Measurements from ENCODE around the gene TRIM44. TPM values are rescaled to one million over a fixed set of nuclear protein-coding genes. Genes with fewer than 3 reads are reported as not detected.

TRIM44 gene
- total and polyA plus RNA-seq, 2 donors: 7.4 to 18.7 TPM

- Histone ChIP-seq H3K4me3 (ENCODE audit: low read length in 2 of 2) (no peak overlapping the region), H3K9me3 (ENCODE audit: control insufficient read depth in 2 of 2, insufficient read depth in 1 of 2, low read length in 1 of 2) (no peaks in the 10 kb centered on the region), H3K36me3 (ENCODE audit: control insufficient read depth in 2 of 2, insufficient read depth in 2 of 2, low read length in 1 of 2) (no peaks in the 10 kb centered on the region), H3K27ac (ENCODE audit: low read depth in 1 of 2, low read length in 1 of 2) (no peak overlapping the region), H3K4me1 (ENCODE audit: control insufficient read depth in 2 of 2, insufficient read depth in 2 of 2, low read length in 2 of 2) (no peaks in the 10 kb centered on the region), H3K27me3 (ENCODE audit: control insufficient read depth in 2 of 2, insufficient read depth in 1 of 2, low read length in 1 of 2) (no peaks in the 10 kb centered on the region)
- 96% methylated on average over 2 of the region's 2 CpGs for WGBS
- DNase-seq (ENCODE audit: low read depth in 6 of 9, low spot score in 9 of 9): no peak
These were observed 54.9 kb downstream of the TRIM44 start for GRCh38 chr11:35717520-35717919.

DNA sequence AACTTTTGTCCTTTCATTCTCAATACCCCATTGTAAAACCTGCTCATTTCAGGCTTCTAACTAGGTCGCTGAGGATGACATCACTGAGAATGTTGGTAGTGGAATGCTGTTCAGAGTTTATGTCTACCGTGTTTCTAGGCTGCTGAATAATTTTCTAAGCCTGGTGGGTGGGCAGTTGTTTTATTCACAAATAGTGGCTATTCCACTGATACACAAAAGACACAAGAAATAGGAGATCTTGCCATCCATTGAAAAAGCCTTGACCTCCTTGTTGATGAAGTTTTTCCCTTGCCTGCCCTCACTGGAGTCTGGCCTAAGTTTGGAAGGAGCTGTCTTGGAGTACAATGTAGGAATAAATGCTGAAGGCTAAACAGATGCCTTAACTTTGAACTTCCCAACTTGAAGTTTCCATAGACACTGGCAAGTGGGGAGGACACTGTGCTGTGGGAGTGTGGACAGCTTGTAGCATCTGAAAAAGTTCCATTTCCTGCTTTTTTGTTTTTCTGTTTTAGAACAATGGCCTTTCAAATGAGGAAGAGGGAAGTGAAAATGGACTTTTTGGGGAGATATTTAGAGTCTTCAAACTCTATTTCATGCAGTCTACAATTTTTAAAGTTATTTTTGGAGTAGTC lies 59.2 kb downstream of the TRIM44 start:
- Histone ChIP-seq H3K27ac (ENCODE audit: low read depth in 1 of 2, low read length in 1 of 2) (no peak overlapping the region), H3K36me3 (ENCODE audit: control insufficient read depth in 2 of 2, insufficient read depth in 2 of 2, low read length in 1 of 2) (peaks cover 5 to 7% of the 10 kb centered on the region in 2 donors), H3K9me3 (ENCODE audit: control insufficient read depth in 2 of 2, insufficient read depth in 1 of 2, low read length in 1 of 2) (no peaks in the 10 kb centered on the region), H3K27me3 (ENCODE audit: control insufficient read depth in 2 of 2, insufficient read depth in 1 of 2, low read length in 1 of 2) (no peaks in the 10 kb centered on the region), H3K4me3 (ENCODE audit: low read length in 2 of 2) (no peak overlapping the region), H3K4me1 (ENCODE audit: control insufficient read depth in 2 of 2, insufficient read depth in 2 of 2, low read length in 2 of 2) (no peaks in the 10 kb centered on the region)
- no peak for DNase-seq (ENCODE audit: low read depth in 6 of 9, low spot score in 9 of 9)
- 96% methylated on average over 2 of the region's 2 CpGs for WGBS

- H3K36me3 ChIP-seq (ENCODE audit: control insufficient read depth in 2 of 2, insufficient read depth in 2 of 2, low read length in 1 of 2): peaks cover 5 to 10% of the 10 kb centered on the region in 2 donors
- no peak overlapping the region for H3K27ac ChIP-seq (ENCODE audit: low read depth in 1 of 2, low read length in 1 of 2)
- 97% methylated on average over 4 of the region's 4 CpGs for WGBS
- H3K4me1 ChIP-seq (ENCODE audit: control insufficient read depth in 2 of 2, insufficient read depth in 2 of 2, low read length in 2 of 2): no peaks in the 10 kb centered on the region
- H3K4me3 ChIP-seq (ENCODE audit: low read length in 2 of 2): no peak overlapping the region
- DNase-seq (ENCODE audit: low read depth in 6 of 9, low spot score in 9 of 9): no peak
- H3K27me3 ChIP-seq (ENCODE audit: control insufficient read depth in 2 of 2, insufficient read depth in 1 of 2, low read length in 1 of 2): no peaks in the 10 kb centered on the region
- no peaks in the 10 kb centered on the region for H3K9me3 ChIP-seq (ENCODE audit: control insufficient read depth in 2 of 2, insufficient read depth in 1 of 2, low read length in 1 of 2)
These were observed 60.1 kb downstream of the TRIM44 start for GRCh38 chr11:35722641-35723040.

DNA sequence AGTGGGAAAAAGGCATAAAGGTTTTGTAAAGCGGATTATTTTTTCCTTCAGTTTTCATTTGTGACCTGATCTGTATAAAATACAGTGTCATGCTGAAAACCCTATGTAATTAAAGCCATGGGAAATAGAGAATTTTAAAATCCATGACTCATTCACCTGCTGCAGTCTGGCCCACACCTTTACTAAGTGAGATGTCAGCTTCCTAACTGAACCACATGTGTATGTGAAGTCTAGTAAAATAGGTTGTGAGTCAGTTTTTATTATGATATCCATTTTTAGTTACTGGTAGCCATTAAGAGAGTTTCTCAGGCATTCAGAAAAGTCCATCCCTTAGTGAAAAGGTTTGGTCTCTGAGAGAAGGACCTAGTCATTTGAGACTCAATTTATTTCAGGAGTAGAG lies 60.9 kb downstream of the TRIM44 start:
- peaks cover 7 to 10% of the 10 kb centered on the region in 2 donors for H3K36me3 ChIP-seq (ENCODE audit: control insufficient read depth in 2 of 2, insufficient read depth in 2 of 2, low read length in 1 of 2)
- no peaks in the 10 kb centered on the region for H3K4me1 ChIP-seq (ENCODE audit: control insufficient read depth in 2 of 2, insufficient read depth in 2 of 2, low read length in 2 of 2)
- WGBS: 97% methylated on average over 1 of the region's 1 CpG
- no peak overlapping the region for H3K4me3 ChIP-seq (ENCODE audit: low read length in 2 of 2)
- DNase-seq (ENCODE audit: low read depth in 6 of 9, low spot score in 9 of 9): no peak
- no peaks in the 10 kb centered on the region for H3K9me3 ChIP-seq (ENCODE audit: control insufficient read depth in 2 of 2, insufficient read depth in 1 of 2, low read length in 1 of 2)
- no peaks in the 10 kb centered on the region for H3K27me3 ChIP-seq (ENCODE audit: control insufficient read depth in 2 of 2, insufficient read depth in 1 of 2, low read length in 1 of 2)
- no peak overlapping the region for H3K27ac ChIP-seq (ENCODE audit: low read depth in 1 of 2, low read length in 1 of 2)

DNA sequence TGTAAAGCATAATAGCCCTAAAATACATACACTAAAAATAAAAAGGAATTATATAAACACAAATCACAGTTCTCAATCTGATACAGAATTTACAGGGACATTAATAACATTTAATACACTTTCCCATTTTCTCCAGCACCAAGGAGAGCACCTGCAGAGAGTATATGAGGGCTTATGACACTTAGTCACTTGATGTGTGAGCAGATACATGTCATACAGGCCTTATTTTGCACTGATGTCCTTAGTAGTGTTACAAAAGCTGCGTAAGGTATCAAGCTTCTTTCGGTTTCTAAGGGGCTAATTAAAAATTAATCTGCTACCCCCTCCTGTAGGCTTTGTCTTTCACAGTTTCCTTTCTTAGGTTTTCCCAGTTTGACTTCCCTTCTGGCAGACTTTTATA lies 61.3 kb downstream of the TRIM44 start:
- Histone ChIP-seq H3K36me3 (ENCODE audit: control insufficient read depth in 2 of 2, insufficient read depth in 2 of 2, low read length in 1 of 2) (peaks cover 7 to 10% of the 10 kb centered on the region in 2 donors), H3K9me3 (ENCODE audit: control insufficient read depth in 2 of 2, insufficient read depth in 1 of 2, low read length in 1 of 2) (no peaks in the 10 kb centered on the region), H3K27me3 (ENCODE audit: control insufficient read depth in 2 of 2, insufficient read depth in 1 of 2, low read length in 1 of 2) (no peaks in the 10 kb centered on the region), H3K4me1 (ENCODE audit: control insufficient read depth in 2 of 2, insufficient read depth in 2 of 2, low read length in 2 of 2) (no peaks in the 10 kb centered on the region), H3K27ac (ENCODE audit: low read depth in 1 of 2, low read length in 1 of 2) (no peak overlapping the region), H3K4me3 (ENCODE audit: low read length in 2 of 2) (no peak overlapping the region)
- DNase-seq (ENCODE audit: low read depth in 6 of 9, low spot score in 9 of 9): no peak
- 92% methylated on average over 2 of the region's 2 CpGs for WGBS

GRCh38 chr11:35725885-35726284 lies 63.3 kb downstream of the TRIM44 start:
- Histone ChIP-seq H3K27me3 (ENCODE audit: control insufficient read depth in 2 of 2, insufficient read depth in 1 of 2, low read length in 1 of 2) (no peaks in the 10 kb centered on the region), H3K4me3 (ENCODE audit: low read length in 2 of 2) (no peak overlapping the region), H3K27ac (ENCODE audit: low read depth in 1 of 2, low read length in 1 of 2) (no peak overlapping the region), H3K36me3 (ENCODE audit: control insufficient read depth in 2 of 2, insufficient read depth in 2 of 2, low read length in 1 of 2) (peaks cover 10 to 13% of the 10 kb centered on the region in 2 donors), H3K4me1 (ENCODE audit: control insufficient read depth in 2 of 2, insufficient read depth in 2 of 2, low read length in 2 of 2) (no peaks in the 10 kb centered on the region), H3K9me3 (ENCODE audit: control insufficient read depth in 2 of 2, insufficient read depth in 1 of 2, low read length in 1 of 2) (no peaks in the 10 kb centered on the region)
- WGBS: 96% methylated on average over 2 of the region's 2 CpGs
- DNase-seq (ENCODE audit: low read depth in 6 of 9, low spot score in 9 of 9): no peak

DNA sequence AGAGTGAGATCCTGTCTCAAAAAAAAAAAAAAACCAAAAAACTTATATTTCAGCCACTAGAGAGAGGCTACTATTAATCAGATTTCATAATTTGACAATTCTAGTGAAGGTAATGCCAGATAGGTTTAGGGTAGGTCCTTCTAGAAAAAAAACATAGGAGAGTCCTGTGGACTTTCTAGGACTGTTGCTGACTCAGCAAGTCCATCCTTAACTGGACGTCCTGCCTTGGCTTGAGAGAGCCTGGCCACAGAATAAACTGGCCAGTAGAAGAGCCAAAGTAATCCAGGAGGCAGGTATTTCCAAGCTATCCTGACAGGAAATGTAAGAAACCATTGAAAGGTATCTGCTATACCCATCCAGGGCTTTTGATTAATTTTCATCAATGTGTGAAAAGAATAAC lies 64.6 kb downstream of the TRIM44 start:
- Histone ChIP-seq H3K36me3 (ENCODE audit: control insufficient read depth in 2 of 2, insufficient read depth in 2 of 2, low read length in 1 of 2) (peaks cover 10 to 15% of the 10 kb centered on the region in 2 donors), H3K4me1 (ENCODE audit: control insufficient read depth in 2 of 2, insufficient read depth in 2 of 2, low read length in 2 of 2) (no peaks in the 10 kb centered on the region), H3K27ac (ENCODE audit: low read depth in 1 of 2, low read length in 1 of 2) (no peak overlapping the region), H3K9me3 (ENCODE audit: control insufficient read depth in 2 of 2, insufficient read depth in 1 of 2, low read length in 1 of 2) (no peaks in the 10 kb centered on the region), H3K27me3 (ENCODE audit: control insufficient read depth in 2 of 2, insufficient read depth in 1 of 2, low read length in 1 of 2) (no peaks in the 10 kb centered on the region), H3K4me3 (ENCODE audit: low read length in 2 of 2) (no peak overlapping the region)
- DNase-seq (ENCODE audit: low read depth in 6 of 9, low spot score in 9 of 9): no peak
- 98% methylated on average over 1 of the region's 1 CpG for WGBS

- no peaks in the 10 kb centered on the region for H3K27me3 ChIP-seq (ENCODE audit: control insufficient read depth in 2 of 2, insufficient read depth in 1 of 2, low read length in 1 of 2)
- DNase-seq (ENCODE audit: low read depth in 6 of 9, low spot score in 9 of 9): no peak
- H3K9me3 ChIP-seq (ENCODE audit: control insufficient read depth in 2 of 2, insufficient read depth in 1 of 2, low read length in 1 of 2): no peaks in the 10 kb centered on the region
- H3K4me3 ChIP-seq (ENCODE audit: low read length in 2 of 2): no peak overlapping the region
- no peaks in the 10 kb centered on the region for H3K4me1 ChIP-seq (ENCODE audit: control insufficient read depth in 2 of 2, insufficient read depth in 2 of 2, low read length in 2 of 2)
- peaks cover 10 to 15% of the 10 kb centered on the region in 2 donors for H3K36me3 ChIP-seq (ENCODE audit: control insufficient read depth in 2 of 2, insufficient read depth in 2 of 2, low read length in 1 of 2)
- H3K27ac ChIP-seq (ENCODE audit: low read depth in 1 of 2, low read length in 1 of 2): no peak overlapping the region
These were observed 67.7 kb downstream of the TRIM44 start for GRCh38 chr11:35730254-35730653.

DNA sequence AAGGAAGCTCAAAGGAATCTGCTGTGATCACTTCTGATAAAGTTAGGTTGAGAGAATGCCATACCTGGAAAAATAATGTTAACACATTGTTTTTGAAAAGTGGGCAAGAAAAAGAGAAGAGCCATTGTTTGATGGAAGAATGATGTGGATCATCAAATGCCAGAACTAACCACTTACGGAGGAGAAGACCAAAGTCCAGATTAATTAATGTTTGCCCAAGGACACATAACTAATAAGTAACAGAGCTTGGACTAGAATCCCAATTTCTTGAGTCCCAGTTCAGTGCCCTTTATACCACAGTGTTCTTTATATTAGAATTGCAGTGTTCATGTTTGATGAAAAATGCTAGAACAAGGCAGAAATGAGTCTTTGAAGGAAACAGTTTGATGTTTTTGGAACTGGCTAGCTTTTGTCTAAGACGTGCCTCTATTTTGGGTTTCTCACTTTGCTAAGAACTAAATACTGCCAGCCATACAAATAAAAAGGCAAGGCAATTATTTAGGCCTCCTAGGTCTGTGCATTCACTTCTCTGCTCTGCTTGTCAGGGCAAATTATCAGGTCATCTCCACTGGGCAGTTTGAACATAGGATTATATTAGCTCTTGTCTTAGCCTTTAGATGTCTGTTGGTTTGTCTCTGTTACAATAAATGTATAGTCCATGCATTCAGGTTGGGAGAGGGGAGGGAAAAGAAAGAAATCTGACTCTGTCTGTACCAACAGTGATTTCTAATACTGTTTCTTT lies 72.3 kb downstream of the TRIM44 start:
- Histone ChIP-seq H3K27me3 (ENCODE audit: control insufficient read depth in 2 of 2, insufficient read depth in 1 of 2, low read length in 1 of 2) (no peaks in the 10 kb centered on the region), H3K9me3 (ENCODE audit: control insufficient read depth in 2 of 2, insufficient read depth in 1 of 2, low read length in 1 of 2) (no peaks in the 10 kb centered on the region), H3K27ac (ENCODE audit: low read depth in 1 of 2, low read length in 1 of 2) (no peak overlapping the region), H3K36me3 (ENCODE audit: control insufficient read depth in 2 of 2, insufficient read depth in 2 of 2, low read length in 1 of 2) (peaks cover 0 to 7% of the 10 kb centered on the region in 2 donors), H3K4me3 (ENCODE audit: low read length in 2 of 2) (no peak overlapping the region), H3K4me1 (ENCODE audit: control insufficient read depth in 2 of 2, insufficient read depth in 2 of 2, low read length in 2 of 2) (no peaks in the 10 kb centered on the region)
- no peak for DNase-seq (ENCODE audit: low read depth in 6 of 9, low spot score in 9 of 9)
- WGBS: 92% methylated on average over 2 of the region's 2 CpGs
